CMK (cell line): ENCODE results near the gene TM9SF2.
"Not testable (repeated sequence)": the region's sequence is repeated elsewhere in the genome, so short reads cannot be mapped to it uniquely, and the experiment has no call there.

Experiments used
- DNase-seq: peaks from one replicate; pipeline ENCODE4 v3.0.0-alpha.2; 2010; ENCODE audit warnings: low read depth

Gene TM9SF2

GRCh38 chr13:99501184-99501847 lies at the start of gene TM9SF2:
Gene TM9SF2 (plus strand): TSS chr13:99501472. CDS start chr13:99501607, 135 bp downstream.
- DNase-seq: peak; percentile 100

DNA sequence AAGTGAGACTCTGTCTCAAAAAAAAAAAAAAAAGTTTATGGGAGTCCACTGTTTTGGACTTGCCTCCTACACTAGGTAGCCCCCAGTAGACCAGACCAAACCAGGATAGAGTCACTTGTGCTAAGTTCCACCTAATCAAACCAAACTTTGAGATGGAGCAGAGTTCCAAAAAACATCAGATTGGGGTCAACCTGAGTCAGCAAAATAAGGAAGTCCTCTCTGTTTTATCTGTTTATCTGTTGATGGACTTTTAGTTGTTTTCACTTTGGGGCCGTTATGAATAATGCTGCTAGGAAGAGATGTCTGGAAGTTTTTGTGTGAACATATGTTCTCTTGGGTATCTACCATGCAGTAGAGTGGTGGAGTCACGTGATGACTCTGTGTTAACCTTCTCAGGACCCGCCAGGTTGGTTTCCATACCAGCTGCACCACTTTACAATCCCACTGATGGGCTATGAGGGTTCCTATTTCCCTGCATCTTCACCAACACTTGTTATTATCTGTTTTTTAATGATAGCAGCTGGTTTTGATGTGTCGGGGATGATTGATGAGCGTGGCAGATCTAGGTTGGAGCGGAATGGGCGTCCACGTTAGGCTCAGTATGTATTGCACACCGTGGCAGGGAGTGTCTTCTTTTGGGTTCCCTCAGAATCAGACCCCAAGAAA lies 46.6 kb upstream of the TM9SF2 start:
- no peak for DNase-seq

DNA sequence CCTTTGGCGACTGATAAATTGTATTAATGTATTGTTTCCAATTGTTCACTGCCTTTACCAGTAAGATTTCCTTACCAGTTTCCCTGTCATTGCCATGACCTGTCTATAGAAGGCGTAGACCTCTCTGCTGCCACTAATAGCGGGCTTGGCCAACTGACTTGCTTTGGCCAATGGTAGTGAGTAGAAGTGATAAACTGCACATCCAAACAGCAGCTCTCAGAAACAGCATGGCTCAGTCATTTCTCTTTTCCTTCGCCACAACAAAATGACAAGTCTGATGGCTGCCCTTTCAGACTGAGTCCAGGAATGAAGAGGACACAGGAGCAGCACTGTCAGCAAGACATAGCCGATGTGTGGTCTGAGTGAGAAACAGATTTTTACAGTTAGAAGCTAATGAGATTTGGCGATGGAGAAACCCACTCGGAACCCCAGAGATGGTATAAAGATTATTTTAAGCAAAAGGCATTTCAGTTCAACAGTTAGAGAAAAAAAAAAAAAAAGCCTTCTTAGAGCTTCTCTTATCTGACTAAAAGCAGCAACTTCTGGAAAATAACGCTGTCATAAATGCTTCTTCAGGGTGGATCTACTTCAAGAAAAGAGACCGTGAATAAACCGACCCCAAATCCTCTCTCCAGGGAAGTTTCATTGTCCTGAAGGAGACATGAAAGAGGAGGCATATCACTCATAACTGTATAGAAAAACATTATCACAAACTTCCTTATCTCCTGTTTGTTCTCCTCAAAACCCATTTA lies 42.0 kb upstream of the TM9SF2 start:
- no peak for DNase-seq

DNA sequence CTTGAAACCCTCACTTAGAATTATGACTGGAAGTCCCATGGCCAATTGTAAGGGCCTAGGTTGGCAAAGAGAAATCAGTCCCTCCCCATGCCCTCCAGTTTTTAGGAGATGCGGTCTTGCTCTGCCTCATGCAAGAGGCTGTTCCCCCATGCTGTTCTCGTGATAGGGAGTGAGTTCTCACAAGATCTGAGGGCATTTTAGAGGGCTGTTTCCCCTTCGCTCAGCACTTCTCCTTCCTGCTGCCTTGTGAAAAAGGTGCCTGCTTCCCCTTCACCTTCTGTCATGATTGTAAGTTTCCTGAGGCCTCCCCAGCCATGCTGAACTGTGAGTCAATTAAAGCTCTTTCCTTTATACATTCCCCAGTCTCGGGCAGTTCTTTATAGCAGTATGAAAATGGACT lies 40.5 kb upstream of the TM9SF2 start:
- not testable (repeated sequence) for DNase-seq

GRCh38 chr13:99463646-99464397 lies 37.5 kb upstream of the TM9SF2 start:
- DNase-seq: no peak

DNA sequence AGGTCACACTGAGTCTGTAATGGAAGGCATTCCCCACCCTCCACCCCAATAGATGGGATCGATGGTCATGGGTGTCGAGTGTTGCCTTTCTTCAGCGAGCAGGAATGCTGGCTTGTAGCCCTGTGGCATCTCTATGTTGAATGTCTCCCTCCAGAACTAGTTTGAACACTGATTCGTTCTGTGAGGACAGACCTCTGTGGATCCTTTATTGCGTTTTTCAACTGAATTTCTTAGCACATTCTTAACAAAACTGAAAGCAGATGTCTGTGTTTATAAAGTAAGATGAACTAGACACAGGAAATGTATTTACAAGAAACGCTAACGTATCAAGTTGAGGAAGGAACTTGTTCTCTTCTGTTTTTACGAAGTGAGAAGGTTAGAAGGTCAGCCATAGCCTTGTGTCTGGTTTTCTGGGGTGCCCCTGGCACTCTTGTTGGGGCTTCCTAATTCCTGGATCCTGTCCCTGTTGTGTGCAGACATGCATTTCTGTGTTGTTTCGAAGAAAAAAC lies 36.8 kb upstream of the TM9SF2 start:
- no peak for DNase-seq

- DNase-seq: no peak
Measured at GRCh38 chr13:99465454-99465853, 35.8 kb upstream of the TM9SF2 start.

DNA sequence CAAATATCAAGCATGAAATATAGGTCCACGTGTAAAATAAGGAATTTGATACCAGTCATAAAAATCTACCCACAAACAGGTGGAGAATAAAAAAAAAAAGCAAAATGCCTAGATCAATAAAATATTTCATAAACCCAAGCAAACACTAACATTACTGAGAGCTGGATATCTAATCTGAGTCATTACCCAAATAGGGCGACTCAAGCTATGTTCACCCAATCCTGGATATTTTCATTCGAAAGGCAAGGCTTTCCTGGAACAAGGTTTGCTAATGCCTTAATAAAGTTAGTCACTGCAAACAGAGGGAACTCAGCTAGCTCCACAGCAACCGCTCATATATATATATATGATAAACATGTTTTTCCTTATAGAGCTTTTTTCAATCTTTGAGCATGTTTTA lies 33.5 kb upstream of the TM9SF2 start:
- DNase-seq: no peak

- no peak for DNase-seq
Measured at GRCh38 chr13:99469041-99469440, 32.2 kb upstream of the TM9SF2 start.

GRCh38 chr13:99470027-99470426 lies 31.2 kb upstream of the TM9SF2 start:
- DNase-seq: no peak

DNA sequence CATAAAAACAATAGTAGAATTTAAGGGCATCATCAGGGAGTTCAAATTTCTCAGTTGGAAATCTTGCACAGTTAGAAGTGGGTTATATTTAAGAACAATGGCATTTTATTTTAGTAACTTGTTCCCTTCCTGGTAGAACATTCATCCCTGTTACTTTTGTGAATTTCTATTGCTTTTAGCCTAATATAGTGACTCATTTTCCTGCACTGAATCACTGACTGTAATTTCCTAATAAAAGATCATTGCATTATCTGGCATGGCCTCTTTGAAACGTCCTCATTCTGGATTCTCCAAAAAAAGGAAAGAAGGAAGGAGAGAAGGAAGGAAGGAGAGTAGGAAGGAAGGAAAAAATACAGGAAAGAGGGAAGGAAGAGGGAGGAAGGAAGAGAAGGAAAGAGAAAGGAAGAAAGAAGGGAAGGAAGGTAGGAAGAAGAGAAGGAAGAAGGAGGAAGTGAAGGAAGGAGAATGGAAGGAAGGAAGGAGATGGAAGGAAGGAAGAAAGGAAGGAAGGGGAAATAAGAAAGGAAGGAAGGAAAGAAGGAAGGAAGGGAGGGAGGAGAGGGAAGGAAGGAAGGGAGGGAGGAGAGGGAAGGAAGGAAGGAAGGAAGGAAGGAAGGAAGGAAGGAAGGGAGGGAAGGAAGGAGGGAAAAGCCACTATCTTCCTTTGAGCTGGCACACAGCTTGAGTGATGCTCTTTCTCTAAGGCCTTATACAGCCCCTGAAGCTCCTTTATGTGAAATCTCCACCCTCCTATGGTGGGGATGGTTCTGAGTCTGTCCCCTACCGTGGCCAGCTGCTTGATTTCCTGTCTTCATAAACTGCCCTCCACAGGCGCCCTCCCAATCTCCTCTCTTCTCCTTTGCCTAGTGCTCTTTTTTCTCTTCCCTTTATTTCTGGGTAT lies 29.8 kb upstream of the TM9SF2 start:
- DNase-seq: no peak

GRCh38 chr13:99472122-99472440 lies 29.2 kb upstream of the TM9SF2 start:
- DNase-seq: no peak

GRCh38 chr13:99473515-99473914 lies 27.8 kb upstream of the TM9SF2 start:
- no peak for DNase-seq

DNA sequence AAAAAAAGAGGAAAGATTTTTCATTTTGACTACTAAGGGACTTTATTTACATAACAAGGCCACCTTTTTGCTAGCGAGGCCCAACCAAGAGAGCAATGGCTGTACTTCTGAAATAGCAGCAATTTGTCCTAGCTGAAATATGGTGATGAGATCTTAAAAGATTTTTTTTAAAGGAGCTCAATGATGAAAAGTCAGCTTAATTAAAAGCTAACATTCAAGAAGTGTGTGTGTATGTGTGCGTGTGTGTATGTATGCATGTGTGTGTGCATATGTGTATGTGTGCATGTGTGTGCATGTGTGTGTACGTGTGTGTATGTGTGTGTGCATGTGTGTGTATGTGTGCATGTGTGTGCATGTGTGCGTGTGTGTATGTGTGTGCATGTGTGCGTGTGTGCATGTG lies 24.6 kb upstream of the TM9SF2 start:
- no peak for DNase-seq

- DNase-seq: no peak
Measured at GRCh38 chr13:99477493-99477892, 23.8 kb upstream of the TM9SF2 start.

DNA sequence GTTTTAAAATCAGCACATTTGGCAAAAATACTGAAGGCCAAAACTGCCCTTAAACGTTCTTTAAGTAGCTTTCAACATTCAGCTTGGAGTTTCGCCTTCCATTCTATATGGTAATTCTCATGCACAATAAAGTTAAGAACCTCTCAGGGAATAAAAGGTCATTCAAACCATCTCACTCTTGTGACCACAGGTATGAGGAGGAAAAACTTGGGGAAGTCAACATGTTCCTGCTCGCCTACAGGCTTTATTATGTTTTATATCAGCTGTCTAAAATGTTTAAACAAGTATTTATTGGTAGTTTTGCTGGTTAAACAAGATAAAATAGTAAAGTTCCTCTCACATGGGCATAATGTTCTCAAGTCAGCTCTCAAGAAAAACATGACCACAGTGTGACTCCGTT lies 19.9 kb upstream of the TM9SF2 start:
- DNase-seq: no peak

GRCh38 chr13:99484473-99484872 lies 16.8 kb upstream of the TM9SF2 start:
- DNase-seq: no peak

DNA sequence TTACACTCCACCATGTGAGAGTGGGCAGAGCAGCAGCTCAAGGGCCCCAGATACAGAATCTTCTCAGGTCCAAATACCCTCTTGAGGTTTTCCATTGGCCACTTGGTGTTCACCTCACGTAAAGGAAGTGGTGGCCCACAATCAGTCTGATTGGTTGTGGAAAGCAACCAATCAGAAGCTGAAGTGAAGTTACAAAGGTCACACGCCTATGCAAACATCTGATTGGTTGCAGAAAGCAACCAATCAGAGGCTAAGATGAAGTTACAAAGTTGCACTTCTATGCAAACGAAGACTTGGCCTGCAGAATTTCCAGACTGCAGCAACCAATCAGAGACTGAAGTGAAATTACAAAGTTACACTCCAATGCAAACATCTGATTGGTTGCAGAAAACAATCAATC lies 14.3 kb upstream of the TM9SF2 start:
- no peak for DNase-seq

- no peak for DNase-seq
Measured at GRCh38 chr13:99489028-99489427, 12.2 kb upstream of the TM9SF2 start.

DNA sequence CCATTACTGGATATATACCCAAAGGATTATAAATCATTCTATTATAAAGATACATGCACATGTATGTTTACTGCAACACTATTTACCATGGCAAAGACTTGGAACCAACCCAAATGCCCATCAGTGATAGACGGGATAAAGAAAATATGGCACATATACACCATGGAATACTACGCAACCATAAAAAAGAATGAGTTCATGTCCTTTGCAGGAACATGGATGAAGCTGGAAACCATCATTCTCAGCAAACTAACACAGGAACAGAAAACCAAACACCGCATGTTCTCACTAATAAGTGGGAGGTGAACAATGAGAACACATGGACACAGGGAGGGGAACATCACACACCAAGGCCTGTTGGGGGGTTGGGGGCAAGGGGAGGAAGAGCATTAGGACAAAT lies 9.5 kb upstream of the TM9SF2 start:
- not testable (repeated sequence) for DNase-seq

- DNase-seq: no peak
Measured at GRCh38 chr13:99495466-99496183, 5.6 kb upstream of the TM9SF2 start.
